Measurements from ENCODE around the gene AGAP1.

The AGAP1 gene

GRCh38 chr2:235835810-235836209 lies 342.0 kb downstream of the AGAP1 start:
- Mint-ChIP-seq H3K36me3 (no peaks in the 10 kb centered on the region), H3K4me3 (no peak overlapping the region), H3K4me1 (no peaks in the 10 kb centered on the region), H3K27ac (no peak overlapping the region), H3K9me3 (no peaks in the 10 kb centered on the region), H3K27me3 (peaks cover 3% of the 10 kb centered on the region)
- no peak for ATAC-seq (ENCODE audit: low read depth)
- DNase-seq (ENCODE audit: low spot score in 2 of 2): no peak

DNA sequence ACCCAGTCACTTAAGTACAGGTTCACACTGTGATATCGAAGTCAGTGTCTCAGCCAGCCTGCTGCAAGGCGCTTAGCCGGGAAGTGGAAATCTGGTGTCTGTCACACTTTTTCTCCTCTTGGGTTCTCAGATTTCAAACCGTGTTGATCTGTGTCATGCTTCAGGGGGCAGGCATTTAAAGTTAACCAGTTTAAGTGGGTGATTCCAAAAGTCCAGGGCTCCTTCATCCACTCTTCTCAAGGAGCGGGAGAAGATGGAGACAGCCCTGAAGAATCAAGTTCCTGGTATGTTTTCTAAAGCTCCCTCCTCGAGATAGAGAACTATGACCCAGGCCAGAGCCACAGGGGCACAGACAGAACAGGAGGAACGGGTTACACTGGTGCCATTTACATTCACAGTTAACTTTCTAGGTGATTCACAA lies 342.7 kb downstream of the AGAP1 start:
- DNase-seq (ENCODE audit: low spot score in 2 of 2) (no peak), ATAC-seq (ENCODE audit: low read depth) (no peak)
- H3K27me3 Mint-ChIP-seq: peaks cover 3% of the 10 kb centered on the region
- H3K4me1 Mint-ChIP-seq: no peaks in the 10 kb centered on the region
- no peaks in the 10 kb centered on the region for H3K36me3 Mint-ChIP-seq
- H3K4me3 Mint-ChIP-seq: no peak overlapping the region
- no peaks in the 10 kb centered on the region for H3K9me3 Mint-ChIP-seq
- H3K27ac Mint-ChIP-seq: no peak overlapping the region

GRCh38 chr2:235839226-235839625 lies 345.4 kb downstream of the AGAP1 start:
- ATAC-seq (ENCODE audit: low read depth) (no peak), DNase-seq (ENCODE audit: low spot score in 2 of 2) (no peak)
- Mint-ChIP-seq H3K4me1 (no peaks in the 10 kb centered on the region), H3K36me3 (no peaks in the 10 kb centered on the region), H3K4me3 (no peak overlapping the region), H3K9me3 (peaks cover 1% of the 10 kb centered on the region), H3K27ac (no peak overlapping the region), H3K27me3 (peaks cover 3% of the 10 kb centered on the region)

DNA sequence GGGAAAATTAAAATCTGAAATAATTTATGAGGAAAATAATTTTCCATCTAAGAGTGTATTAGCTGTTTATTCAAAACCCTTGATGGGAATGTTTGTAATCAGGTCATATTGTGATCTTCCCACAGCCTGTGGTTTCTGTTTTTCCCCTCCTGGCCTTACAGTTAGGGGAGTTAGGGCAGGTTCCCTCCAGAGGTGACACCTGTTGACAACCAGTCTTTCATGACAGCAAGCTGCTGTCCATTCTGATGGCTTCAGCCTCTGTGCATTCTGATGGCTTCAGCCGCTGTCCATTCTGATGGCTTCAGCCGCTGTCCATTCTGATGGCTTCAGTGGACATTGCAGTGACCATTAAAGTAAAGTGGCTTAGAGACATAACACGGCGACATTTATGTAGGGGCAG lies 346.1 kb downstream of the AGAP1 start:
- peaks cover 3% of the 10 kb centered on the region for H3K27me3 Mint-ChIP-seq
- DNase-seq (ENCODE audit: low spot score in 2 of 2) (no peak), ATAC-seq (ENCODE audit: low read depth) (no peak)
- no peaks in the 10 kb centered on the region for H3K4me1 Mint-ChIP-seq
- no peak overlapping the region for H3K27ac Mint-ChIP-seq
- no peaks in the 10 kb centered on the region for H3K36me3 Mint-ChIP-seq
- H3K9me3 Mint-ChIP-seq: peaks cover 1% of the 10 kb centered on the region
- no peak overlapping the region for H3K4me3 Mint-ChIP-seq

GRCh38 chr2:235841863-235842262 lies 348.0 kb downstream of the AGAP1 start:
- Mint-ChIP-seq H3K4me1 (no peaks in the 10 kb centered on the region), H3K27ac (no peak overlapping the region), H3K4me3 (no peak overlapping the region), H3K9me3 (peaks cover 1% of the 10 kb centered on the region), H3K27me3 (no peaks in the 10 kb centered on the region), H3K36me3 (no peaks in the 10 kb centered on the region)
- ATAC-seq (ENCODE audit: low read depth) (no peak), DNase-seq (ENCODE audit: low spot score in 2 of 2) (no peak)

DNA sequence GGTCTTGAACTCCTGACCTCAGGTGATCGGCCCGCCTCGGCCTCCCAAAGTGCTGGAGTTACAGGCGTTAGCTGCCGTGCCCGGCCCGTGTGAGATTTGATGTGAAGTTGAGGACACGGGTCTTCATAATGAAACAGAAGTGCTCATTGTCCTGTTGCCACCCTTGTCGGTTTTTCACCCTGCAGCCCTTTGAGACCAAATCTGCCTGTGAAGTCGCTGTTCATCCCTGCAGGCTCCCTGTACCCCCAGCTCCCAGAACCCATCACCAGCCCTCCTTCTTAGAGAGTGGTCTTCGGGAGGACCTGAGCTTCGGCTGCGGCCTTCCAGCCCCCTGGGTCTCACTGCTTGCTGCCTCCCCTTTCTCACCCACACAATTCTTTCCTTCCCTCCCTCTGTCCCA lies 349.1 kb downstream of the AGAP1 start:
- no peak for ATAC-seq (ENCODE audit: low read depth)
- H3K9me3 Mint-ChIP-seq: peaks cover 1% of the 10 kb centered on the region
- no peak for DNase-seq (ENCODE audit: low spot score in 2 of 2)
- no peaks in the 10 kb centered on the region for H3K36me3 Mint-ChIP-seq
- H3K27me3 Mint-ChIP-seq: no peaks in the 10 kb centered on the region
- H3K4me1 Mint-ChIP-seq: no peaks in the 10 kb centered on the region
- H3K27ac Mint-ChIP-seq: no peak overlapping the region
- H3K4me3 Mint-ChIP-seq: no peak overlapping the region

DNA sequence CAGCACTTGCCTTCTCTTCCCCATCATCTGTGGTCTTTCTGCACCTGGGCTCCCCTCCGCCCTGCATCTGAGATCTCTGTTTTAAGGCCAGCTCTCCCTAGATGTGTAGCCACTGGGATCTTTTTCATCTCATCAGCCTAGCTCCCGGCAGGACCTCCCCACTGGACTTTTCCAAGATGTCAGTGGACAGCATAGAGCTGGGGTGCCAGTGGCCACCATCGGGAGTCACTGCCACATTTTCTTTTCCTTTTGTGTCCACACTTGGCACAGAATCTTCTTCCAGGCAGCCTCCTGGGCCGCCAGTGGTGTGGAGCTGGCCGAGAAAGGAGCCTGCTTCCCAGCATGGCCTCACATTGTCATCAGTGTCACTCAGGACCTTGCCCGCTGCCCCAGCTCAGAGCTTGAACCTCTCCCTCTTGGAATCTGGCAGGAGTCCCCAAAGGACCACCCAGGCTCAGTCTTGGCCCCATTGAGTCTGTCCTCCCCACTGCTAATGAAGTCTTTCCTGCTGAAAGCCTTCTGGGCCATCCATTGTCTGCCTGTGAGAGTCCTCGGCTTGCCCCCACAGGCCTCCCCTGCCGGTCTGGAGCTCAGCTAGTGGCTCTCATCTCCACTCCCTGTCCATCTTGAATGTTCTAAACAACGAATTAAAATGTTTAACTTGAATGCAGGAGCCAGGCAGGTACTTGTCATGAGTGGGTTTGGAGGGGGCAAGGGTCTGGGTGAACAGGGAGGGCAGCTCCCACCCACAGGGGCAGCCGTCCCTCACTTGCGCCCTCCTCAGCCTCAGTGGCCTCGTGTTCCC lies 349.9 kb downstream of the AGAP1 start:
- DNase-seq (ENCODE audit: low spot score in 2 of 2) (no peak), ATAC-seq (ENCODE audit: low read depth) (no peak)
- Mint-ChIP-seq H3K4me3 (no peak overlapping the region), H3K36me3 (no peaks in the 10 kb centered on the region), H3K4me1 (no peaks in the 10 kb centered on the region), H3K27me3 (no peaks in the 10 kb centered on the region), H3K9me3 (peaks cover 1% of the 10 kb centered on the region), H3K27ac (no peak overlapping the region)

DNA sequence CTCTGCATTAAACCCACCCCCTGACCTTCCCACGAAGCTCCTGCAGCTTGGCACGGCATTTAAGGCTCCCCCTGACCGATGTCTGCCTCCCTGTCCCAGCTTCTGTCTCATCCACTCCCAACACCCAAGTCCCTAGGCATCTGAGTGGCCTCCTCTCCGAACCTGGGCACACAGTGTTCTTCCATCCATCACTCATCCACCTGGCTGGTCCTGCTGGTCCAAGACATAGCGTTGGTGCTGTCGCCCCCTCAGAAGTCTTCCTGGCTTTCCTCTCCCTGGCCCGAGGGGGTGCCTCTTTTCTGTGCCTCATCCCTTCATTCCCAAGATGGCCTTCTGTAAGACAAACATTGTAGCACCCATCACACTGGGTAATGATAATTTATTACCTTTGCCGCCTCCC lies 350.7 kb downstream of the AGAP1 start:
- ATAC-seq (ENCODE audit: low read depth) (no peak), DNase-seq (ENCODE audit: low spot score in 2 of 2) (no peak)
- no peak overlapping the region for H3K4me3 Mint-ChIP-seq
- H3K9me3 Mint-ChIP-seq: peaks cover 1% of the 10 kb centered on the region
- no peaks in the 10 kb centered on the region for H3K36me3 Mint-ChIP-seq
- H3K4me1 Mint-ChIP-seq: no peaks in the 10 kb centered on the region
- H3K27ac Mint-ChIP-seq: no peak overlapping the region
- no peaks in the 10 kb centered on the region for H3K27me3 Mint-ChIP-seq

DNA sequence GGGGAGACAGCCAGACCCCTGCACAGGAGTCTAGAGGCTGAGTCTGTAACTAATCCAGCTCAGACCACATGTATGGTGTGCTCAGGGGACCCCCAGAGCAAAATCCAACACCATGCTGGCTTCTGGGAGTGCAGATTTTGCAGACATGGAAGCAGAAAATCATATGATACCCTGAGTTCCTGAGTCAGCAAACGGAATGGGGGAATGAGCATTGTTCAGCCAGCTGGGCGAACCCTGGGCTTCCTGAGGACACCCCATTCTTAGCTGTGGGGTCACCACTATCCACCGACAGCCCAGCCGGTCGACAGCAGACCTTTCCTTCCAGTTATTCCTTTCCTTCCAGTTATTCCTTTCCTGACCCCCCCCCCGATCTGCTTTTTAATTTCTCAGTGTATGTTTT lies 351.4 kb downstream of the AGAP1 start:
- Mint-ChIP-seq H3K27ac (no peak overlapping the region), H3K4me3 (no peak overlapping the region), H3K36me3 (no peaks in the 10 kb centered on the region), H3K4me1 (no peaks in the 10 kb centered on the region), H3K27me3 (no peaks in the 10 kb centered on the region), H3K9me3 (peaks cover 1% of the 10 kb centered on the region)
- DNase-seq (ENCODE audit: low spot score in 2 of 2) (no peak), ATAC-seq (ENCODE audit: low read depth) (no peak)

- no peaks in the 10 kb centered on the region for H3K9me3 Mint-ChIP-seq
- H3K4me1 Mint-ChIP-seq: no peaks in the 10 kb centered on the region
- DNase-seq (ENCODE audit: low spot score in 2 of 2) (no peak), ATAC-seq (ENCODE audit: low read depth) (no peak)
- H3K36me3 Mint-ChIP-seq: no peaks in the 10 kb centered on the region
- no peaks in the 10 kb centered on the region for H3K27me3 Mint-ChIP-seq
- no peak overlapping the region for H3K27ac Mint-ChIP-seq
- no peak overlapping the region for H3K4me3 Mint-ChIP-seq
These were observed 353.7 kb downstream of the AGAP1 start for GRCh38 chr2:235847576-235847975.

DNA sequence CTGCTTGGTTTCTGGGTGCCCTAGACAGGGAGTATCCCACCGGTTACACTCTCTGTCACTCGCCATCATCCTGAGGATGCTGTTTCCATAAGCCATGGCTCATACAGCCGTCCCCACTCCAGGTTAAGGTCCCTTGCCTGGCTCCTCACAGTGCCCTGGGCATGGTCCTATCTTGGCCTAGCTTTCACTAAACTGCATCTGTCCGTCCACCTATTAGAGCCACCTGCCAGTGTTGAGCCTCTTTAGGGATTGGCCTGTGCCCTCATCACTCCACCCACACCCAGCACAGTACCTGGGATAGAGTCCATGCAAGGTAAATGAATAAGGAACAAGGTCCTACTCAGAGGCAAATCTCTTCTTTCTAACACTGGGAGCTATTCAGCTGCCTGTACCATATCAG lies 354.2 kb downstream of the AGAP1 start:
- ATAC-seq (ENCODE audit: low read depth) (no peak), DNase-seq (ENCODE audit: low spot score in 2 of 2) (no peak)
- H3K36me3 Mint-ChIP-seq: no peaks in the 10 kb centered on the region
- H3K27me3 Mint-ChIP-seq: no peaks in the 10 kb centered on the region
- no peaks in the 10 kb centered on the region for H3K4me1 Mint-ChIP-seq
- H3K9me3 Mint-ChIP-seq: no peaks in the 10 kb centered on the region
- H3K4me3 Mint-ChIP-seq: no peak overlapping the region
- no peak overlapping the region for H3K27ac Mint-ChIP-seq

- H3K36me3 Mint-ChIP-seq: no peaks in the 10 kb centered on the region
- H3K4me3 Mint-ChIP-seq: no peak overlapping the region
- H3K27ac Mint-ChIP-seq: no peak overlapping the region
- no peaks in the 10 kb centered on the region for H3K4me1 Mint-ChIP-seq
- H3K27me3 Mint-ChIP-seq: no peaks in the 10 kb centered on the region
- DNase-seq (ENCODE audit: low spot score in 2 of 2) (no peak), ATAC-seq (ENCODE audit: low read depth) (no peak)
- no peaks in the 10 kb centered on the region for H3K9me3 Mint-ChIP-seq
These were observed 355.1 kb downstream of the AGAP1 start for GRCh38 chr2:235848946-235849345.

GRCh38 chr2:235849489-235849888 lies 355.6 kb downstream of the AGAP1 start:
- Mint-ChIP-seq H3K27me3 (no peaks in the 10 kb centered on the region), H3K4me3 (no peak overlapping the region), H3K27ac (no peak overlapping the region), H3K9me3 (no peaks in the 10 kb centered on the region), H3K36me3 (no peaks in the 10 kb centered on the region), H3K4me1 (no peaks in the 10 kb centered on the region)
- ATAC-seq (ENCODE audit: low read depth) (no peak), DNase-seq (ENCODE audit: low spot score in 2 of 2) (no peak)

- H3K27ac Mint-ChIP-seq: no peak overlapping the region
- no peaks in the 10 kb centered on the region for H3K36me3 Mint-ChIP-seq
- no peak overlapping the region for H3K4me3 Mint-ChIP-seq
- no peak for DNase-seq (ENCODE audit: low spot score in 2 of 2)
- no peaks in the 10 kb centered on the region for H3K9me3 Mint-ChIP-seq
- H3K4me1 Mint-ChIP-seq: no peaks in the 10 kb centered on the region
- H3K27me3 Mint-ChIP-seq: no peaks in the 10 kb centered on the region
- ATAC-seq (ENCODE audit: low read depth): no peak
These were observed 356.4 kb downstream of the AGAP1 start for GRCh38 chr2:235850289-235850688.

All from memory B cell (primary cell).